GM12891 (cell line): ENCODE results near the gene KDM4C.

Source experiments
- PAX5 ChIP-seq: IDR thresholded peaks from 2 replicates; pipeline ENCODE4 v1.6.1; 2011; ENCODE audit warnings: low read length, moderate library complexity, mild to moderate bottlenecking; ENCODE audit not compliant: insufficient read depth, severe bottlenecking
- POLR2A ChIP-seq: IDR thresholded peaks from 2 replicates; pipeline ENCODE4 v1.6.1; 2011; ENCODE audit warnings: low read depth, low read length, control low read depth
- POLR2AphosphoS5 ChIP-seq: IDR thresholded peaks from 2 replicates; pipeline ENCODE4 v1.6.1; 2011; ENCODE audit warnings: low read depth, low read length, control low read depth
- TAF1 ChIP-seq: IDR thresholded peaks from 2 replicates; pipeline ENCODE4 v1.6.1; 2011; ENCODE audit warnings: low read depth, low read length, control low read depth

- TF ChIP-seq POLR2A (no peak), TAF1 (no peak), POLR2AphosphoS5 (no peak), PAX5 (no peak)
Measured at GRCh38 chr9:7105095-7105494, 347.3 kb downstream of the KDM4C start.
